CD4-positive, alpha-beta T cell (primary cell): ENCODE measurements around the gene STARD8. TPM values are rescaled to one million over a fixed set of nuclear protein-coding genes. Genes with fewer than 3 reads are reported as not detected.
A peak's percentile ranks its signal among the peaks of the same experiment; 100 is the strongest.

Experiments used
- ATAC-seq: fragments of 200-7000 bp; cut with Tn5 transposase; one replicate; pipeline ENCODE4 v1.10.0; 2022; ENCODE audit warnings: mild to moderate bottlenecking; ENCODE audit not compliant: poor library complexity
- CTCF ChIA-PET: fragments of 350-600 bp; sonication (Branson Sonifier 250); formaldehyde crosslinking; loops from one replicate; lab custom pipeline; 2021; ENCODE audit warnings: antibody characterized with exemption, inconsistent platforms; lab: Charles Lee
- POLR2A ChIA-PET: fragments of 350-600 bp; sonication (Branson Sonifier 250); formaldehyde crosslinking; loops from one replicate; lab custom pipeline; 2021; ENCODE audit warnings: antibody characterized with exemption, inconsistent platforms; lab: Charles Lee
- DNase-seq, 14 experiments: peaks; one replicate each; pipeline ENCODE4 v3.0.0-alpha.2; 2013 to 2020; ENCODE audit warnings: mixed read lengths in 2 of 14
- H3K27ac ChIP-seq, 2 donors: one replicate each; pipeline versions ENCODE4 v1.5.1 to v1.7.0; 2013; ENCODE audit warnings: low read length in 2 of 2, low read depth in 1 of 2, mild to moderate bottlenecking in 1 of 2
- H3K27me3 ChIP-seq, 2 experiments: 1 replicate in 1 of 2; 2 replicates in 1 of 2; pipeline versions ENCODE4 v1.6.1 to v1.7.0; 2013; ENCODE audit warnings: low read length in 2 of 2, control low read depth in 1 of 2, mild to moderate bottlenecking in 1 of 2, moderate library complexity in 1 of 2; ENCODE audit not compliant: insufficient read depth in 2 of 2, control insufficient read depth in 1 of 2
- H3K36me3 ChIP-seq: one replicate; pipeline ENCODE4 v1.6.1; 2013; ENCODE audit warnings: low read length, control low read depth; ENCODE audit not compliant: insufficient read depth
- H3K4me1 ChIP-seq: one replicate; pipeline ENCODE4 v1.6.1; 2013; ENCODE audit warnings: low read length, control low read depth; ENCODE audit not compliant: insufficient read depth
- H3K4me3 ChIP-seq: one replicate; pipeline ENCODE4 v1.5.1; 2013; ENCODE audit warnings: mild to moderate bottlenecking, low read length, moderate library complexity
- H3K9me3 ChIP-seq, 2 experiments: 1 replicate in 1 of 2; 2 replicates in 1 of 2; pipeline versions ENCODE4 v1.6.1 to v1.7.0; 2013; ENCODE audit warnings: low read length in 2 of 2, mild to moderate bottlenecking in 2 of 2, control low read depth in 1 of 2, moderate library complexity in 1 of 2; ENCODE audit not compliant: control insufficient read depth in 1 of 2, insufficient read depth in 1 of 2
- H3K27ac Mint-ChIP-seq: one replicate; pipeline ENCODE4 v1.8.0; 2020; ENCODE audit warnings: mixed read lengths
- H3K27me3 Mint-ChIP-seq: one replicate; pipeline ENCODE4 v1.8.0; 2021; ENCODE audit warnings: mixed read lengths
- H3K36me3 Mint-ChIP-seq: one replicate; pipeline ENCODE4 v1.8.0; 2021; ENCODE audit warnings: low read depth, mixed read lengths
- H3K4me1 Mint-ChIP-seq: one replicate; pipeline ENCODE4 v1.8.0; 2021; ENCODE audit warnings: low read depth, mixed read lengths
- H3K4me3 Mint-ChIP-seq: one replicate; pipeline ENCODE4 v1.8.0; 2020; ENCODE audit warnings: mild to moderate bottlenecking, mixed read lengths
- H3K9me3 Mint-ChIP-seq: one replicate; pipeline ENCODE4 v1.8.0; 2020; ENCODE audit warnings: mixed read lengths
- CTCF ChIP-seq: fragments of 200-600 bp; IDR thresholded peaks from one replicate; pipeline ENCODE4 v1.8.0; 2022; ENCODE audit warnings: antibody characterized with exemption, mild to moderate bottlenecking
- intact Hi-C, 2 experiments: fragments of 100-400 bp; cut with DNase I in 1 of 2; cut with micrococcal nuclease in 1 of 2; formaldehyde crosslinking; loops; one replicate each; pipeline versions ENCODE4 v1.15.1 to v1.9.0; 2023 to 2025; cut with DNase I, micrococcal nuclease
- total RNA-seq, 174 experiments: library from RNA in 2 of 174; stranded (reverse) in 2 of 174; gene quantifications; one replicate each; pipeline ENCODE4 v1.2.3 and lab custom pipeline; 2021 to 2026

The STARD8 gene
- total RNA-seq, 2 experiments from 2014 or later, result 0.22 to 0.25 TPM

- Mint-ChIP-seq H3K27me3 (peaks cover 15% of the 10 kb centered on the region), H3K27ac (no peak overlapping the region), H3K4me3 (no peak overlapping the region), H3K9me3 (no peaks in the 10 kb centered on the region), H3K36me3 (no peaks in the 10 kb centered on the region), H3K4me1 (no peaks in the 10 kb centered on the region)
- H3K4me1 ChIP-seq, result peaks cover 2% of the 10 kb centered on the region
- no peak overlapping the region for H3K4me3 ChIP-seq
- POLR2A ChIA-PET, result no interaction called here
- peak in 2 of 14 experiments; percentile 17 to 28 for DNase-seq
- H3K36me3 ChIP-seq, result no peaks in the 10 kb centered on the region
- CTCF ChIA-PET, result no interaction called here
- intact Hi-C loops, result no loop called here
- no peak overlapping the region for H3K27ac ChIP-seq
- peaks cover 6 to 19% of the 10 kb centered on the region in 2 experiments for H3K27me3 ChIP-seq
- no peaks in the 10 kb centered on the region for H3K9me3 ChIP-seq
- ATAC-seq, result no peak
- TF ChIP-seq CTCF, result no peak
Measured at GRCh38 chrX:68698942-68699341, 51.5 kb downstream of the STARD8 start.

- ChIA-PET POLR2A (no interaction called here), CTCF (no interaction called here)
- Histone ChIP-seq H3K9me3 (no peaks in the 10 kb centered on the region), H3K36me3 (no peaks in the 10 kb centered on the region), H3K27me3 (peaks cover 0 to 9% of the 10 kb centered on the region in 2 experiments), H3K4me3 (no peak overlapping the region), H3K27ac (no peak overlapping the region), H3K4me1 (no peaks in the 10 kb centered on the region)
- no peak for TF ChIP-seq CTCF
- H3K27ac Mint-ChIP-seq, result no peak overlapping the region
- H3K9me3 Mint-ChIP-seq, result no peaks in the 10 kb centered on the region
- ATAC-seq (no peak), DNase-seq (peak in 2 of 14 experiments; percentile 45 to 51)
- intact Hi-C loops, result no loop called here
- peaks cover 7% of the 10 kb centered on the region for H3K27me3 Mint-ChIP-seq
- H3K36me3 Mint-ChIP-seq, result no peaks in the 10 kb centered on the region
- no peaks in the 10 kb centered on the region for H3K4me1 Mint-ChIP-seq
- H3K4me3 Mint-ChIP-seq, result no peak overlapping the region
Measured at GRCh38 chrX:68699960-68700746, 52.7 kb downstream of the STARD8 start.

- POLR2A ChIA-PET, result no interaction called here
- H3K4me3 Mint-ChIP-seq, result no peak overlapping the region
- DNase-seq (no peak), ATAC-seq (no peak)
- CTCF ChIA-PET, result no interaction called here
- no peak for TF ChIP-seq CTCF
- no peaks in the 10 kb centered on the region for H3K9me3 ChIP-seq
- no peaks in the 10 kb centered on the region for H3K4me1 ChIP-seq
- H3K36me3 ChIP-seq, result no peaks in the 10 kb centered on the region
- intact Hi-C loops, result no loop called here
- H3K36me3 Mint-ChIP-seq, result no peaks in the 10 kb centered on the region
- no peak overlapping the region for H3K4me3 ChIP-seq
- H3K27ac Mint-ChIP-seq, result no peak overlapping the region
- H3K27me3 ChIP-seq, result no peaks in the 10 kb centered on the region
- no peaks in the 10 kb centered on the region for H3K27me3 Mint-ChIP-seq
- H3K9me3 Mint-ChIP-seq, result no peaks in the 10 kb centered on the region
- no peak overlapping the region for H3K27ac ChIP-seq
- H3K4me1 Mint-ChIP-seq, result no peaks in the 10 kb centered on the region
Measured at GRCh38 chrX:68703369-68703768, 55.9 kb downstream of the STARD8 start.
